GM12874 (cell line): ENCODE data around the gene GDPD5.

Source experiments
- CTCF ChIP-seq: IDR thresholded peaks from 2 replicates; pipeline ENCODE4 v1.5.1; 2011; ENCODE audit warnings: low read depth, mild to moderate bottlenecking, control low read depth, low read length, moderate library complexity; ENCODE audit not compliant: insufficient read depth

The GDPD5 gene

GRCh38 chr11:75555079-75555811 is 29.5 kb upstream of the GDPD5 start:
- no peak for TF ChIP-seq CTCF

GRCh38 chr11:75554258-75555022 is 28.7 kb upstream of the GDPD5 start:
- TF ChIP-seq CTCF, result no peak

- TF ChIP-seq CTCF, result no peak
Measured at GRCh38 chr11:75553889-75554257, 28.1 kb upstream of the GDPD5 start.

- no peak for TF ChIP-seq CTCF
Measured at GRCh38 chr11:75553182-75553581, 27.4 kb upstream of the GDPD5 start.

GRCh38 chr11:75549370-75549958 is 23.7 kb upstream of the GDPD5 start:
- no peak for TF ChIP-seq CTCF

- TF ChIP-seq CTCF, result no peak
Measured at GRCh38 chr11:75548595-75549272, 23.0 kb upstream of the GDPD5 start.

GRCh38 chr11:75547617-75548058 is 21.9 kb upstream of the GDPD5 start:
- TF ChIP-seq CTCF, result peak; percentile 72
